HepG2 (cell line): ENCODE data around the gene MB21D2.

ENCODE experiments used
- BRD4 ChIP-seq: sonication (generic); formaldehyde crosslinking; IDR thresholded peaks from 2 replicates; pipeline ENCODE4 v1.4.0; 2020; ENCODE audit warnings: missing genetic modification reagents
- MEF2D ChIP-seq: sonication (generic); formaldehyde crosslinking; IDR thresholded peaks from 2 replicates; pipeline ENCODE4 v1.5.1; 2020; ENCODE audit warnings: mild to moderate bottlenecking, missing genetic modification reagents
- NR2F1 ChIP-seq, 2 experiments: fragments of 450-650 bp in 1 of 2; formaldehyde crosslinking in 1 of 2; IDR thresholded peaks; 2 replicates each; pipeline versions ENCODE4 v1.5.0 to v1.6.1; 2016 to 2020; ENCODE audit warnings: mild to moderate bottlenecking in 1 of 2, missing compliant biosample characterization in 1 of 2, missing genetic modification reagents in 1 of 2, moderate library complexity in 1 of 2
- RXRA ChIP-seq: sonication (generic); formaldehyde crosslinking; IDR thresholded peaks from 2 replicates; pipeline ENCODE4 v1.5.1; 2020; ENCODE audit warnings: missing genetic modification reagents
- TSC22D2 ChIP-seq: sonication (generic); formaldehyde crosslinking; IDR thresholded peaks from 2 replicates; pipeline ENCODE4 v1.5.1; 2020; ENCODE audit warnings: missing genetic modification reagents, mild to moderate bottlenecking, borderline replicate concordance
- TF ChIP-seq, protein P1 (sequence below), 2 experiments: sonication (generic) in 1 of 2; formaldehyde crosslinking in 1 of 2; IDR thresholded peaks; 2 replicates each; pipeline versions ENCODE4 v1.4.0 to v1.6.1; 2018 to 2020; ENCODE audit warnings: missing genetic modification reagents in 2 of 2, borderline replicate concordance in 1 of 2, low read depth in 1 of 2, mild to moderate bottlenecking in 1 of 2, missing biosample characterization in 1 of 2

- no peak for TF ChIP-seq RXRA (CRISPR knock-in tag)
- no peak for TF ChIP-seq NR2F1 (CRISPR knock-in tag; IDR thresholded peaks at IDR 0.05)
- no peak for TF ChIP-seq MEF2D (CRISPR knock-in tag)
- no peak for TF ChIP-seq BRD4 (CRISPR knock-in tag)
- TF ChIP-seq, protein P1, sequence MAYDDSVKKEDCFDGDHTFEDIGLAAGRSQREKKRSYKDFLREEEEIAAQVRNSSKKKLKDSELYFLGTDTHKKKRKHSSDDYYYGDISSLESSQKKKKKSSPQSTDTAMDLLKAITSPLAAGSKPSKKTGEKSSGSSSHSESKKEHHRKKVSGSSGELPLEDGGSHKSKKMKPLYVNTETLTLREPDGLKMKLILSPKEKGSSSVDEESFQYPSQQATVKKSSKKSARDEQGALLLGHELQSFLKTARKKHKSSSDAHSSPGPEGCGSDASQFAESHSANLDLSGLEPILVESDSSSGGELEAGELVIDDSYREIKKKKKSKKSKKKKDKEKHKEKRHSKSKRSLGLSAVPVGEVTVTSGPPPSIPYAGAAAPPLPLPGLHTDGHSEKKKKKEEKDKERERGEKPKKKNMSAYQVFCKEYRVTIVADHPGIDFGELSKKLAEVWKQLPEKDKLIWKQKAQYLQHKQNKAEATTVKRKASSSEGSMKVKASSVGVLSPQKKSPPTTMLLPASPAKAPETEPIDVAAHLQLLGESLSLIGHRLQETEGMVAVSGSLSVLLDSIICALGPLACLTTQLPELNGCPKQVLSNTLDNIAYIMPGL (CRISPR knock-in tag; IDR thresholded peaks at IDR 0.05; ENCODE audit: borderline replicate concordance in 1 of 2, low read depth in 1 of 2) = no peak
- TF ChIP-seq TSC22D2 (CRISPR knock-in tag) = no peak
Measured at GRCh38 chr3:192883512-192883911, 34.1 kb downstream of the MB21D2 start.
